ENCODE measurements around the gene FIGNL2. TPM values are rescaled to one million over a fixed set of nuclear protein-coding genes. Genes with fewer than 3 reads are reported as not detected.

Gene FIGNL2
- total and polyA plus RNA-seq, 9 of the 15 experiments (the other 6 are each of a cell fraction or from before 2014, with no cell fraction given) = 0.01 TPM; not detected in 8

DNA sequence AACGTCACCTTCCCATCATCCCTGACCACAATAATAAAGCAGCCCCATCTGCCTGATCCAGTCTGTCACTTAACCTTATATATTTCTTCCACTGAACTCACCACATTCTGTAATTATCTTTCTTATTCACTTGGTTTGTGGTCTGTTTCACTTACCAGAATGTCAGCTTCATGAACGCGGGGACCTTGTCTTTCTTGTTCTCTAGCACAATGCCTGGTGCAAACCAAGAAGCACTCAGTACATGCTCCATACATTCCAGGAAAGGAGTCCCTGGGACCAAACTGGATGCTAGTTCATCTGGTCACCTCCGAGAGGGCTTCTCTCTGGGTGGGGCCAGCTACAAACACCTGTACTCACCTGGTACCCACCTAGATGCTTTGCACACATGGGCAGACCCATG, 22.0 kb upstream of the FIGNL2 start:
- Histone ChIP-seq H3K9ac (ENCODE audit: insufficient read depth in 1 of 2, low read depth in 2 of 2, low read length in 2 of 2) (no peak overlapping the region), H3K9me3 (replicated peaks; ENCODE audit: control insufficient read depth, insufficient read depth, low read depth, low read length) (no peaks in the 10 kb centered on the region), H3K9me1 (ENCODE audit: control insufficient read depth, insufficient read depth, low read length) (no peaks in the 10 kb centered on the region), H3K27me3 (ENCODE audit: control insufficient read depth in 2 of 2, insufficient read depth in 2 of 2, low read length in 2 of 2) (peaks cover 30 to 70% of the 10 kb centered on the region in 2 experiments), H4K20me1 (replicated peaks; ENCODE audit: control insufficient read depth, insufficient read depth, low read length) (peaks cover 6% of the 10 kb centered on the region; the same call in 1 of the 2 replicates), H3K4me1 (replicated peaks in 1 of 2; ENCODE audit: control insufficient read depth in 2 of 2, insufficient read depth in 2 of 2, low read length in 2 of 2) (peaks cover 7 to 22% of the 10 kb centered on the region in 2 experiments; a peak in 4 of 5 replicates), H3K4me3 (no peak overlapping the region), H3K27ac (ENCODE audit: extremely low read depth, low read depth, low read length) (no peak overlapping the region), H3K4me2 (ENCODE audit: insufficient read depth, low read length) (no peak overlapping the region), H3K36me3 (ENCODE audit: control insufficient read depth, insufficient read depth, low read length) (no peaks in the 10 kb centered on the region), H2AFZ (ENCODE audit: low read depth, low read length) (no peak overlapping the region), H3K79me2 (ENCODE audit: control insufficient read depth, insufficient read depth, low read length) (no peaks in the 10 kb centered on the region)
- peak in 1 of 4 experiments; percentile 2 for DNase-seq (ENCODE audit: extremely low read depth in 1 of 4, low spot score in 3 of 4)
- CTCF ChIA-PET (ENCODE audit: low intra/inter-chr PET ratio) = no interaction called here
- no peak for ATAC-seq
- intact Hi-C loops (cut with micrococcal nuclease) = no loop called here
- POLR2A ChIA-PET = interaction anchor here (1.6 kb wide), 1 partner anchor 9 kb away, joined by 4 read pairs; no protein-coding TSS in a partner anchor
- TF ChIP-seq ZNF24 (IDR thresholded peaks at IDR 0.05) (no peak), ZBTB7A (IDR thresholded peaks at IDR 0.05; ENCODE audit: borderline replicate concordance, control insufficient read depth, low read depth, low read length) (no peak), ZBTB1 (CRISPR knock-in tag; IDR thresholded peaks at IDR 0.05; ENCODE audit: borderline replicate concordance, low read depth) (no peak), SRSF1 (IDR thresholded peaks at IDR 0.05; ENCODE audit: low read depth, low read length) (no peak), GTF2E2 (tag; IDR thresholded peaks at IDR 0.05) (0 out of 2 replicates have a peak, but pooled peaks have one; percentile 17)
- WGBS (ENCODE audit: insufficient coverage, low coverage, missing lambda C conversion rate) = 8% methylated on average over 4 of the region's 4 CpGs
- FAIRE-seq = no peak
- no TSS peak for BruUV-seq (replicated peaks)
- in situ Hi-C loops (cut with MboI) = loop anchor here (5.0 kb wide), 1 partner anchor 443 kb away; no protein-coding TSS in a partner anchor

DNA sequence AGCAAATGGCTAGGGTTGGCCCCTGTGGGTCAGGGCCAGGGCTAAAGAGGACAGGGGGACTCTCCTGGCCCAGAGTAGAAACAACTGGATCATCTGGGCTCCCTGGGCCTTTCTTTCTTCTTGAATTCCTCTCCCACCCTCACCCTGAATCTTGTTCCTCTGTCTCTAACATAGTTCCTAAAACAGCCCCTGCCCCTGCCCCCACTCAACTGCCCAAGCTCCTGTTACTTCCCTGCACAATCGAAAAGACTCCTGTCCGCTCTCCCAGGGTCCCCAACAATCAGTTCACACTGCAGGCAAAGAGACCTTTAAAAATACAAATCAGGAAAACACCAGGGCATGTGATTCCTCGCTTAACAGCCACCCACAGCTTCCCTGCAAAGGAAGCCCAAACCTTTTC, 21.4 kb upstream of the FIGNL2 start:
- DNase-seq (ENCODE audit: extremely low read depth in 1 of 4, low spot score in 3 of 4) (no peak), FAIRE-seq (no peak), ATAC-seq (no peak)
- H3K36me3 ChIP-seq (ENCODE audit: control insufficient read depth, insufficient read depth, low read length) = no peaks in the 10 kb centered on the region
- H3K4me2 ChIP-seq (ENCODE audit: insufficient read depth, low read length) = no peak overlapping the region
- no peak overlapping the region for H3K4me3 ChIP-seq
- ChIA-PET CTCF (ENCODE audit: low intra/inter-chr PET ratio) (no interaction called here), POLR2A (interaction anchor here (1.6 kb wide), 1 partner anchor 9 kb away, joined by 4 read pairs; no protein-coding TSS in a partner anchor)
- peaks cover 35 to 75% of the 10 kb centered on the region in 2 experiments for H3K27me3 ChIP-seq (ENCODE audit: control insufficient read depth in 2 of 2, insufficient read depth in 2 of 2, low read length in 2 of 2)
- H3K9me1 ChIP-seq (ENCODE audit: control insufficient read depth, insufficient read depth, low read length) = no peaks in the 10 kb centered on the region
- no peak for TF ChIP-seq YBX1 (IDR thresholded peaks at IDR 0.05)
- TF ChIP-seq ZBTB8A (IDR thresholded peaks at IDR 0.05; ENCODE audit: partially characterized antibody) = no peak
- no peak for TF ChIP-seq SMARCC2 (IDR thresholded peaks at IDR 0.05; ENCODE audit: low read depth)
- in situ Hi-C loops (cut with MboI) (loop anchor here (5.0 kb wide), 1 partner anchor 443 kb away; no protein-coding TSS in a partner anchor), intact Hi-C loops (cut with micrococcal nuclease) (no loop called here)
- WGBS (ENCODE audit: insufficient coverage, low coverage, missing lambda C conversion rate) = 9% methylated on average over 3 of the region's 3 CpGs
- H3K79me2 ChIP-seq (ENCODE audit: control insufficient read depth, insufficient read depth, low read length) = no peaks in the 10 kb centered on the region
- H4K20me1 ChIP-seq (replicated peaks; ENCODE audit: control insufficient read depth, insufficient read depth, low read length) = peaks cover 9% of the 10 kb centered on the region
- no peaks in the 10 kb centered on the region for H3K9me3 ChIP-seq (replicated peaks; ENCODE audit: control insufficient read depth, insufficient read depth, low read depth, low read length)
- H3K27ac ChIP-seq (ENCODE audit: extremely low read depth, low read depth, low read length) = no peak overlapping the region
- H3K4me1 ChIP-seq (replicated peaks in 1 of 2; ENCODE audit: control insufficient read depth in 2 of 2, insufficient read depth in 2 of 2, low read length in 2 of 2) = peaks cover 7 to 22% of the 10 kb centered on the region in 2 experiments; a peak in 4 of 5 replicates
- no peak overlapping the region for H2AFZ ChIP-seq (ENCODE audit: low read depth, low read length)
- no TSS peak for BruUV-seq (replicated peaks)
- H3K9ac ChIP-seq (ENCODE audit: insufficient read depth in 1 of 2, low read depth in 2 of 2, low read length in 2 of 2) = peak overlapping the region in 1 of 2 experiments; percentile 52; a peak in 2 of 4 replicates

Measured in K562 (cell line).